Measurements from ENCODE around the gene LASP1. TPM values are rescaled to one million over a fixed set of nuclear protein-coding genes. Genes with fewer than 3 reads are reported as not detected.

The LASP1 gene
- total and polyA plus RNA-seq, 8 donors = 33.7 to 183 (median 101) TPM

DNA sequence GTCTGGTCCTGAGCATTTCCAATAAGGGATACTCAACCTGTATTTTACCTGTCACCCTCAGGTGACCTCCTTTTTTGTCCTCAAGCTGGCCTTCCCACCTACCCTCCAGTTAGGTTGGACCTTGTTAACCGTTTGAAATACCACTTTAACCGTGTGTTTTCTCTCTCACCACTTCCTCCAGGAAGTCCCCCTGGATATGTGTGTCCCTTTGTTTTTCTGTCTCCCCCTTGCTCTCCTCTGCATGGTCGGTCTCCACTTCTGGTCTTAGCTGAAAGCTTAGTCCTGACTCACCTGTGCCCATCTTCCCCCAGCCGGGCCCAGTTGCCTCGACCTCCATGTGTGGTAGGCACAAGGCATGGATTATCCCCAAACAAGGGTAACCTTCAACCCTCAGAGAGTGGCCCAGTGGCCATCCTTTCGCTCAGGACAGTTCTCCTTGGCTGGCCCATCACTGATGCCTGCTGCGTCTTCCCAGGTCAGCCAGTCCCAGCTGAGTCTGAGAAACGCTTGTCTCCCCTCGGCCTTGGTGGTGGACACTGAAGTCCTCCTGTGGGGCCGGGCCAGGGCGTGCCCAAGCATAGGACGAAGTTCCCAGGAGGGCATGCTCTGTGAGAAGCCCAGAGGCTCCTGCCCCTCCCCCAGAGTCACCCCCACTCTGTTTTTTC is 20.0 kb downstream of the LASP1 start:
- Histone ChIP-seq H3K9me3 (no peaks in the 10 kb centered on the region), H3K4me3 (no peak overlapping the region), H3K27ac (peak overlapping the region in 3 of 5 donors; percentile 37 to 49 (median 42)), H3K36me3 (peaks cover 40 to 96% (median 91%) of the 10 kb centered on the region in 4 donors), H3K4me1 (peaks cover 53 to 100% (median 86%) of the 10 kb centered on the region in 4 donors), H3K27me3 (no peaks in the 10 kb centered on the region)
- no peak for TF ChIP-seq POLR2AphosphoS5 (IDR thresholded peaks at IDR 0.05)
- intact Hi-C loops (cut with DNase I; ENCODE audit: low total_unique reads) = no loop called here
- WGBS, 5 donors = 65 to 81% (median 72%) methylated on average over 11 to 12 of the region's 12 CpGs
- no peak for DNase-seq

DNA sequence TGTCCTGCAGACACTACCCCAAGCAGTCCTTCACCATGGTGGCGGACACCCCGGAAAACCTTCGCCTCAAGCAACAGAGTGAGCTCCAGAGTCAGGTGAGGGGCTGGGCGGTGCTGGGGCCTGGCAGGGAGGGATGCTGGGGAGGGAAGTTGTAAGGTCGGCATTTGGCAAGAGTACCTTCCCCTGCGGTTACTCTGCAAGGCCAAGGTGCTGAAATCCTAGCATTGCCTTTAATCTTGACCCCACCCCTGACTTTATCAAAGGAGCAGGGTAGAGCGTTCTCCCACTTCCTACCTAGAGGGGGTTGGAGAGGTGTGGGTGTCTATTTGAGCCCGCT is 20.5 kb downstream of the LASP1 start:
- Histone ChIP-seq H3K9me3 (no peaks in the 10 kb centered on the region), H3K4me1 (peaks cover 48 to 100% (median 82%) of the 10 kb centered on the region in 4 donors), H3K27ac (peak overlapping the region in 3 of 5 donors; percentile 37 to 49 (median 42)), H3K4me3 (no peak overlapping the region), H3K27me3 (no peaks in the 10 kb centered on the region), H3K36me3 (peaks cover 37 to 96% (median 90%) of the 10 kb centered on the region in 4 donors)
- intact Hi-C loops (cut with DNase I; ENCODE audit: low total_unique reads) = no loop called here
- TF ChIP-seq POLR2A (IDR thresholded peaks at IDR 0.05) (no peak), EP300 (IDR thresholded peaks at IDR 0.05) (no peak), POLR2AphosphoS5 (IDR thresholded peaks at IDR 0.05) (no peak)
- TF ChIP-seq, protein P1, sequence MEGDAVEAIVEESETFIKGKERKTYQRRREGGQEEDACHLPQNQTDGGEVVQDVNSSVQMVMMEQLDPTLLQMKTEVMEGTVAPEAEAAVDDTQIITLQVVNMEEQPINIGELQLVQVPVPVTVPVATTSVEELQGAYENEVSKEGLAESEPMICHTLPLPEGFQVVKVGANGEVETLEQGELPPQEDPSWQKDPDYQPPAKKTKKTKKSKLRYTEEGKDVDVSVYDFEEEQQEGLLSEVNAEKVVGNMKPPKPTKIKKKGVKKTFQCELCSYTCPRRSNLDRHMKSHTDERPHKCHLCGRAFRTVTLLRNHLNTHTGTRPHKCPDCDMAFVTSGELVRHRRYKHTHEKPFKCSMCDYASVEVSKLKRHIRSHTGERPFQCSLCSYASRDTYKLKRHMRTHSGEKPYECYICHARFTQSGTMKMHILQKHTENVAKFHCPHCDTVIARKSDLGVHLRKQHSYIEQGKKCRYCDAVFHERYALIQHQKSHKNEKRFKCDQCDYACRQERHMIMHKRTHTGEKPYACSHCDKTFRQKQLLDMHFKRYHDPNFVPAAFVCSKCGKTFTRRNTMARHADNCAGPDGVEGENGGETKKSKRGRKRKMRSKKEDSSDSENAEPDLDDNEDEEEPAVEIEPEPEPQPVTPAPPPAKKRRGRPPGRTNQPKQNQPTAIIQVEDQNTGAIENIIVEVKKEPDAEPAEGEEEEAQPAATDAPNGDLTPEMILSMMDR (IDR thresholded peaks at IDR 0.05) = no peak
- DNase-seq = peak in 1 of 2 donors; percentile 13
- 30 to 59% (median 38%) methylated on average over 6 to 8 of the region's 8 CpGs for WGBS, 5 donors

- Histone ChIP-seq H3K27ac (peak overlapping the region in 2 of 5 donors; percentile 37 to 49), H3K4me3 (no peak overlapping the region), H3K36me3 (peaks cover 36 to 96% (median 93%) of the 10 kb centered on the region in 4 donors), H3K27me3 (no peaks in the 10 kb centered on the region), H3K9me3 (no peaks in the 10 kb centered on the region), H3K4me1 (peaks cover 45 to 100% (median 81%) of the 10 kb centered on the region in 4 donors)
- intact Hi-C loops (cut with DNase I; ENCODE audit: low total_unique reads) = no loop called here
- WGBS, 5 donors = 67 to 84% (median 79%) methylated on average over 4 to 8 of the region's 8 CpGs
- TF ChIP-seq, protein P1 (IDR thresholded peaks at IDR 0.05) = no peak
- TF ChIP-seq POLR2AphosphoS5 (IDR thresholded peaks at IDR 0.05) = no peak
- no peak for TF ChIP-seq POLR2A (IDR thresholded peaks at IDR 0.05)
- no peak for TF ChIP-seq EP300 (IDR thresholded peaks at IDR 0.05)
- peak in 1 of 2 donors; percentile 14 for DNase-seq
Measured at GRCh38 chr17:38891441-38891840, 21.6 kb downstream of the LASP1 start.

DNA sequence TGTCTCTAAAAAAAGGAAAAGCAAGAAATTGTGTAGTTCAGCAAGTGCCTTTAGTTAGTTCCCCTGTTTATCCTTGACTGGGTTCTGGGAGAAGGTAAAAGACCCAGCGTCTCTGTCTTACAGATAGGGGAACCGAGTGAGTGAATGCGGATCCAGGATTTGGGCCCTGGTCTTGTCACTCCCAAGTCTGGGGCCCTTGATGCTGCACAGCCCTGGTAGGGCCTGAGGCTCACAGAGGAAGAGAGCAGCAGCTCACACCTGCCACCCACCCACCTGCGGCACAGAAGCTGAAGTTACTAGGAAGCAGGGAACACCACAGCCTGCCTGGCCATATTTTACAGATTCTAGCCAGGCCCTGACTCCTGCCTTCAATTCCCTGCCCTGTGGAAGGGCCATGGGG is 22.2 kb downstream of the LASP1 start:
- Histone ChIP-seq H3K27ac (peak overlapping the region in 1 of 5 donors; percentile 43), H3K9me3 (no peaks in the 10 kb centered on the region), H3K4me3 (no peak overlapping the region), H3K36me3 (peaks cover 36 to 96% (median 94%) of the 10 kb centered on the region in 4 donors), H3K27me3 (no peaks in the 10 kb centered on the region), H3K4me1 (peaks cover 45 to 100% (median 81%) of the 10 kb centered on the region in 4 donors)
- WGBS, 5 donors = 76 to 92% (median 87%) methylated on average over 4 of the region's 4 CpGs
- DNase-seq = no peak
- TF ChIP-seq POLR2AphosphoS5 (IDR thresholded peaks at IDR 0.05) = no peak
- TF ChIP-seq POLR2A (IDR thresholded peaks at IDR 0.05) = no peak
- TF ChIP-seq EP300 (IDR thresholded peaks at IDR 0.05) = no peak
- TF ChIP-seq, protein P1 (IDR thresholded peaks at IDR 0.05) = no peak
- intact Hi-C loops (cut with DNase I; ENCODE audit: low total_unique reads) = no loop called here

DNA sequence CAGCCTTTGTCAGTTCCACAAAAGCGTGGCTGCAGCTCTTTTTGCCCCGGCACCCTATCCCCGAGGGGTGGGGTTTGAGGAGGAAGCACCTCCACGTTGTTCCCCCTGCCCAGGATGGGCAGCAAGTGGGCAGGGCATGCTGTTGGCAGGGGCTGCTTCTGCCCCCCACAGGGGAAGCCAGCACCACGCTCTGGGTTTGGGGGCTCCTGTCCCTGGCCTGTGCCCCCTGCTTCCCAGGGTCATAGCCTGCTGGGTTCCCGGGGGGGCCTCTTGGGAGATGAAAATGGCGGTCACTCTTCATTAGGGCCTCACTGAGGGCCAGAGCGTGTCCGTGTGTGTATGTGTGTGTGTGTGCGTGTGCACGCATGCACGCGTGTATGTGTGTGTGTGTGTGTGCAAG is 22.8 kb downstream of the LASP1 start:
- no peak for DNase-seq
- Histone ChIP-seq H3K36me3 (peaks cover 36 to 96% (median 93%) of the 10 kb centered on the region in 4 donors), H3K4me3 (no peak overlapping the region), H3K9me3 (no peaks in the 10 kb centered on the region), H3K27me3 (no peaks in the 10 kb centered on the region), H3K4me1 (peaks cover 48 to 100% (median 81%) of the 10 kb centered on the region in 4 donors), H3K27ac (peak overlapping the region in 3 of 5 donors; percentile 43 to 77 (median 71))
- TF ChIP-seq EP300 (IDR thresholded peaks at IDR 0.05) (no peak), POLR2A (IDR thresholded peaks at IDR 0.05) (no peak), POLR2AphosphoS5 (IDR thresholded peaks at IDR 0.05) (no peak)
- TF ChIP-seq, protein P1 (IDR thresholded peaks at IDR 0.05) = no peak
- WGBS, 5 donors = 82 to 90% (median 87%) methylated on average over 9 to 13 of the region's 13 CpGs
- intact Hi-C loops (cut with DNase I; ENCODE audit: low total_unique reads) = no loop called here
